Stomach (tissue), 4 donors: ENCODE results near the gene PPP1R13B.

Source experiments
- POLR2A ChIP-seq, 4 donors: fragments of 450-650 bp; IDR thresholded peaks; one replicate each; pipeline ENCODE4 v1.6.1; 2016; ENCODE audit warnings: antibody characterized with exemption in 4 of 4, control low read depth in 2 of 4, mild to moderate bottlenecking in 1 of 4, moderate library complexity in 1 of 4
- POLR2AphosphoS5 ChIP-seq, 3 donors: sonication (generic); formaldehyde crosslinking; IDR thresholded peaks; one replicate each; pipeline ENCODE4 v1.6.1; 2016; ENCODE audit warnings: antibody characterized with exemption in 3 of 3

GRCh38 chr14:103867523-103867953 is 20.2 kb upstream of the PPP1R13B start:
- TF ChIP-seq POLR2A (IDR thresholded peaks at IDR 0.05) (no peak), POLR2AphosphoS5 (IDR thresholded peaks at IDR 0.05) (peak in 2 of 3 donors; percentile 48 to 54)
